ENCODE data around the gene LMBR1L.

The LMBR1L gene

DNA sequence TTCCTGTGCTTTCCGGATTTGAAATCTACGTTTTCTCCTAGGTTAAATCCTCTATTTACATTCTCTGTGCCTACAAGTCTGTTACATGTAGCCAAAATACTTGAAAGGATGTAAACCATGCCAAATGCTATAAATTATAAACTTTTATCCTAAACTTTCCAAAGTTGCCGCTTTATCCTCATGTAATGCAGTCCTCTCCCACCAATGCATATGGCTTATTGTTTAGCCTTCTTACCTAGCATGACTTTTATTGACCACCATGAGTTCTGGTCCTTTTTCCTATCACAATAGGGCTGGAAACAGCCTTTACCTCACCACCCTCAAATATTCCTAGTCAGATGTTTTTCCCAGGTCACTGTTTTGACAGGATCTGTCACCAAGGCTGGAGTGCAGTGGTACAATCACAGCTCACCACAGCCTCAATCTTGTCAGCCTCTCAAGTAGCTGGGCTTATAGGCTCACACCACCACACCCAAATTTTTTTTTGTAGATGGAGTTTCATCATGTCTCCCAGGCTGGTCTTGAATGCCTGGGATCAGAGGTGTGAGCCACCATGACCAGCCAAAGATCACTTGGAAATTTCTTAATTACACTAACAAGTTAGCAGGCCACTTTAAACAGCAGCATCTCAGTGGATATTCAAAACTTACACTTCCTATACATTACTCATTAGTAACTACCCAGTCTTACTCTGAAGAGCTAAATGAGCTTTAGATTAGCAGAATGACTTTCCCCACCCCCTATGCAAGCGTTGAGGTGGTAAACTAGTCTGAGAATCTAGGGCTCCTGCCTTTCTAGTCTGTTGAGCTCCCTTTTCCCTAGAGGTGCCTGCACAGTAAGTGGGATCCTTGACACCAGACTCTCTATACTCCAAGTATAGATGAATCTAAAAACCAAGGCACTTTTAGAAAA lies 16.5 kb upstream of the LMBR1L start:
- TF ChIP-seq PATZ1 (CRISPR knock-in tag; IDR thresholded peaks at IDR 0.05; ENCODE audit: borderline replicate concordance) = no peak
- TF ChIP-seq, protein P1, sequence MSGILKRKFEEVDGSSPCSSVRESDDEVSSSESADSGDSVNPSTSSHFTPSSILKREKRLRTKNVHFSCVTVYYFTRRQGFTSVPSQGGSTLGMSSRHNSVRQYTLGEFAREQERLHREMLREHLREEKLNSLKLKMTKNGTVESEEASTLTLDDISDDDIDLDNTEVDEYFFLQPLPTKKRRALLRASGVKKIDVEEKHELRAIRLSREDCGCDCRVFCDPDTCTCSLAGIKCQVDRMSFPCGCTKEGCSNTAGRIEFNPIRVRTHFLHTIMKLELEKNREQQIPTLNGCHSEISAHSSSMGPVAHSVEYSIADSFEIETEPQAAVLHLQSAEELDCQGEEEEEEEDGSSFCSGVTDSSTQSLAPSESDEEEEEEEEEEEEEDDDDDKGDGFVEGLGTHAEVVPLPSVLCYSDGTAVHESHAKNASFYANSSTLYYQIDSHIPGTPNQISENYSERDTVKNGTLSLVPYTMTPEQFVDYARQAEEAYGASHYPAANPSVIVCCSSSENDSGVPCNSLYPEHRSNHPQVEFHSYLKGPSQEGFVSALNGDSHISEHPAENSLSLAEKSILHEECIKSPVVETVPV (CRISPR knock-in tag; IDR thresholded peaks at IDR 0.05) = no peak
- no peak for ATAC-seq

DNA sequence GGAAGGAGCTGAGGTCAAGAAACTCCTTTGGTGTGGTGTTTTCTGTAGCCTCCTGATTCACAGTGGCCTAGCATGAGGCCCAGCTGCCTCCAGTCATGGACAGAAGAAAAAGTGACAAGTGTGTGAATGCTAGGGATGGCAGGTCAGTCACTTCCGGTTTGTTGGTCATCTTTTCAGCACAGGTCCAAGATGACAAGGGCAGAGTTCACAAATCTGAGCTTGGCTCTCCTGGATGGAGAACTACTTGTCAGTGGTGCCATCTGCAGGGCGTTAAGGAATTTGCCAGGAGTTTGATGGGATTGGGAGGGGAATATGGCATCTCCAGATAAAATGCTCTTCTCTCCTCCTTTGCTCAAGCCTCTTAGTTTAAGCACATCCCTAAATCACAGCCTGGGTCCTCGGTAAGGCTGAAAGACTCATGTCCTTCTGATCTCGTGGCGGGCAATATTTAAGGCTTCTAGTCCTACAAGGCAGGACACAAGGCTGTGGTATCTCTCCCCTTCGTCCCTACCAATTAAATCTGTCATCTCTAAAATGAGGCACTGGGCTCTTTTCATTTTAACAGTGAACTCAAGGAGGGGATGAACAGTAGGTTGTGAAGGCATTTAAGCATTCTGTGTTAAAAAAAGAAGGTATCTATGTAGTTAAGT lies 10.5 kb upstream of the LMBR1L start:
- ATAC-seq = peak; percentile 83
- TF ChIP-seq ZC3H10 (CRISPR knock-in tag; IDR thresholded peaks at IDR 0.05) (no peak), TCF4 (CRISPR knock-in tag; IDR thresholded peaks at IDR 0.05; ENCODE audit: borderline replicate concordance) (no peak), TOX (CRISPR knock-in tag; IDR thresholded peaks at IDR 0.05; ENCODE audit: borderline replicate concordance) (no peak), ZNF8 (CRISPR knock-in tag; IDR thresholded peaks at IDR 0.05) (no peak), PPARA (CRISPR knock-in tag; IDR thresholded peaks at IDR 0.05; ENCODE audit: borderline replicate concordance) (no peak), RARB (CRISPR knock-in tag; IDR thresholded peaks at IDR 0.05) (no peak), CREB5 (CRISPR knock-in tag; IDR thresholded peaks at IDR 0.05; ENCODE audit: low read depth) (no peak), ARNTL (CRISPR knock-in tag; IDR thresholded peaks at IDR 0.05; ENCODE audit: borderline replicate concordance, low read depth) (no peak), ISL1 (CRISPR knock-in tag; IDR thresholded peaks at IDR 0.05) (no peak), GLIS3 (CRISPR knock-in tag; IDR thresholded peaks at IDR 0.05) (no peak)
- TF ChIP-seq, protein P2, sequence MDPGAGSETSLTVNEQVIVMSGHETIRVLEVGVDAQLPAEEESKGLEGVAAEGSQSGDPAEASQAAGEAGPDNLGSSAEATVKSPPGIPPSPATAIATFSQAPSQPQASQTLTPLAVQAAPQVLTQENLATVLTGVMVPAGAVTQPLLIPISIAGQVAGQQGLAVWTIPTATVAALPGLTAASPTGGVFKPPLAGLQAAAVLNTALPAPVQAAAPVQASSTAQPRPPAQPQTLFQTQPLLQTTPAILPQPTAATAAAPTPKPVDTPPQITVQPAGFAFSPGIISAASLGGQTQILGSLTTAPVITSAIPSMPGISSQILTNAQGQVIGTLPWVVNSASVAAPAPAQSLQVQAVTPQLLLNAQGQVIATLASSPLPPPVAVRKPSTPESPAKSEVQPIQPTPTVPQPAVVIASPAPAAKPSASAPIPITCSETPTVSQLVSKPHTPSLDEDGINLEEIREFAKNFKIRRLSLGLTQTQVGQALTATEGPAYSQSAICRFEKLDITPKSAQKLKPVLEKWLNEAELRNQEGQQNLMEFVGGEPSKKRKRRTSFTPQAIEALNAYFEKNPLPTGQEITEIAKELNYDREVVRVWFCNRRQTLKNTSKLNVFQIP (CRISPR knock-in tag; IDR thresholded peaks at IDR 0.05; ENCODE audit: borderline replicate concordance, low read depth) = no peak
- TF ChIP-seq, protein P1 (CRISPR knock-in tag; IDR thresholded peaks at IDR 0.05) = no peak

DNA sequence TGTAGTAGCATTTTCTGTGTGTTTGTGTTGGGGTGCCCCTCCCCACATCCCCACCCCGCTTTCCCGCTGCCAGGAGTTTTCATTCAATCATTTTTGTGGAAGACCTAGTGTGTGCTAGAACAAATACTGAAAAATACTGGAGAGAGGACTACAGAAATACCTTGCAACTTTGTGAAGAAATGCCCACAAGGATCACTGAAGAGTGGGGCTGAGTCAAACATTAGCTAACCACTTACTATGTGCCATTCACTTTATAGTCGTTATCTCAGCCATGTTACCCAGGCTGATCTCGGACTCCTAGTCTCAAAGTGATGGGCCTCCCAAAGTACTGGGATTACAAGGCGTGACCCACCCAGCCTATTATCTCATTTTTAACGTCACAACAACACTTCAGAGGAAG lies 559 bp upstream of the LMBR1L start:
- TF ChIP-seq, protein P2 (CRISPR knock-in tag; IDR thresholded peaks at IDR 0.05; ENCODE audit: borderline replicate concordance, low read depth) = no peak
- TF ChIP-seq, protein P1 (CRISPR knock-in tag; IDR thresholded peaks at IDR 0.05) = no peak
- TF ChIP-seq ZC3H10 (CRISPR knock-in tag; IDR thresholded peaks at IDR 0.05) (no peak), PPARA (CRISPR knock-in tag; IDR thresholded peaks at IDR 0.05; ENCODE audit: borderline replicate concordance) (no peak), ZNF565 (CRISPR knock-in tag; conservative IDR thresholded peaks at IDR 0.05; ENCODE audit: low read depth) (no peak), RARB (CRISPR knock-in tag; IDR thresholded peaks at IDR 0.05) (no peak), CSDC2 (CRISPR knock-in tag; IDR thresholded peaks at IDR 0.05) (no peak), ZFP3 (CRISPR knock-in tag; IDR thresholded peaks at IDR 0.05) (no peak)
- ATAC-seq = no peak

Data from SK-N-SH treated with all-trans-retinoic acid at 6 μM for 48 hours (cell line).